Embryonic facial prominence (tissue), 1 donor: Measurements from ENCODE around the gene WDR43.

Experiments used
- DNase-seq: peaks from one replicate; pipeline ENCODE4 v3.0.0-alpha.2; 2016; ENCODE audit errors: extremely low spot score

WDR43 gene

GRCh38 chr2:28908172-28908571, 13.7 kb downstream of the WDR43 start:
- no peak for DNase-seq

GRCh38 chr2:28909655-28910353, 15.3 kb downstream of the WDR43 start:
- DNase-seq, result no peak

- DNase-seq, result no peak
These were observed 21.5 kb downstream of the WDR43 start for GRCh38 chr2:28915939-28916338.

GRCh38 chr2:28926847-28927246, 32.4 kb downstream of the WDR43 start:
- no peak for DNase-seq

- DNase-seq, result no peak
These were observed 33.0 kb downstream of the WDR43 start for GRCh38 chr2:28927469-28927868.

- no peak for DNase-seq
These were observed 33.4 kb downstream of the WDR43 start for GRCh38 chr2:28927878-28928277.

- no peak for DNase-seq
These were observed 35.1 kb downstream of the WDR43 start for GRCh38 chr2:28929581-28929980.

- DNase-seq, result no peak
These were observed 35.7 kb downstream of the WDR43 start for GRCh38 chr2:28930205-28930604.

GRCh38 chr2:28934769-28935168, 40.3 kb downstream of the WDR43 start:
- DNase-seq, result no peak

GRCh38 chr2:28941008-28941407, 46.5 kb downstream of the WDR43 start:
- no peak for DNase-seq

GRCh38 chr2:28944535-28945248, 50.2 kb downstream of the WDR43 start:
- DNase-seq, result no peak

GRCh38 chr2:28948160-28948559, 53.7 kb downstream of the WDR43 start:
- no peak for DNase-seq

GRCh38 chr2:28949190-28949589, 54.7 kb downstream of the WDR43 start:
- no peak for DNase-seq

- no peak for DNase-seq
These were observed 55.3 kb downstream of the WDR43 start for GRCh38 chr2:28949617-28950305.

- DNase-seq, result no peak
These were observed 56.6 kb downstream of the WDR43 start for GRCh38 chr2:28950941-28951630.

- no peak for DNase-seq
These were observed 57.7 kb downstream of the WDR43 start for GRCh38 chr2:28951910-28952835.

GRCh38 chr2:28952836-28953211, 58.4 kb downstream of the WDR43 start:
- no peak for DNase-seq

GRCh38 chr2:28955467-28955866, 61.0 kb downstream of the WDR43 start:
- no peak for DNase-seq

GRCh38 chr2:28956415-28956826, 62.0 kb downstream of the WDR43 start:
- no peak for DNase-seq

GRCh38 chr2:28956890-28957289, 62.4 kb downstream of the WDR43 start:
- no peak for DNase-seq

- peak; percentile 76 for DNase-seq
These were observed 64.2 kb downstream of the WDR43 start for GRCh38 chr2:28958689-28959088.
